HG03378 (cell line): Measurements from ENCODE around the gene CEMP1.

Experiments
- ATAC-seq: cut with Tn5 transposase; IDR thresholded peaks from one replicate; pipeline ENCODE4 v1.9.1; 2021; ENCODE audit warnings: mild to moderate bottlenecking, moderate library complexity; ENCODE audit not compliant: unreplicated experiment

Gene CEMP1

DNA sequence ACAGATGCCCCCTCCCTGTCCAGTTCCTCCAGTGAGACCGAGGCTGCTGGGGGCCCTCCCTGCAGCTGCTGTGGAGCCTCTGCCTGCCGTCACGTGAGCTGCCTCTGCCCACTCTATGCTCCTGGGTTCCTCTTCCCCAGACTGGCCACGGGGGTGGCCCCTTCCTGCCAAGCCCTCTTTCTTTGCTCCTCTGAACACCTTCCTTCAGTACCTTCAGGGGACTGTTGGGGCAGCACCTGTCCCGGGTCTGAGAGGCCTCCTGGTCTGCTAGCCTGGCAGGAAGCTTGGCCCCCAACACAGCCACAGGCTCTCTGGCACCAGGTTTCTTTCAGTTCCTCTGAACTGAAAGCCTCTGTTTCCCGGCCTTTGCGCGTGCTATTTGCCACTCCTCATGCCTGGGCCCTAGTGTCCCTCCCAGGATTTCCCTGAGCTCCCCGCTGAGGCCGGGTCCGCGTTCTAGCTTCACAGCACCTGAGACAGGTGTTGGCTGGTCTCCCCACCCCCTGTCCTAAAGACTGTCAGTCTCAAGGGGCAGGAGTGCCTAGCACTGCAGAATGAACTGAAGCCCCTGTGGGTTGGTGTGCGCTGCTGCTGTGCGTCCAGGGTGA lies 24.1 kb downstream of the CEMP1 start:
- peak; percentile 44 for ATAC-seq

GRCh38 chr16:2505695-2506094 lies 25.5 kb downstream of the CEMP1 start:
- no peak for ATAC-seq

DNA sequence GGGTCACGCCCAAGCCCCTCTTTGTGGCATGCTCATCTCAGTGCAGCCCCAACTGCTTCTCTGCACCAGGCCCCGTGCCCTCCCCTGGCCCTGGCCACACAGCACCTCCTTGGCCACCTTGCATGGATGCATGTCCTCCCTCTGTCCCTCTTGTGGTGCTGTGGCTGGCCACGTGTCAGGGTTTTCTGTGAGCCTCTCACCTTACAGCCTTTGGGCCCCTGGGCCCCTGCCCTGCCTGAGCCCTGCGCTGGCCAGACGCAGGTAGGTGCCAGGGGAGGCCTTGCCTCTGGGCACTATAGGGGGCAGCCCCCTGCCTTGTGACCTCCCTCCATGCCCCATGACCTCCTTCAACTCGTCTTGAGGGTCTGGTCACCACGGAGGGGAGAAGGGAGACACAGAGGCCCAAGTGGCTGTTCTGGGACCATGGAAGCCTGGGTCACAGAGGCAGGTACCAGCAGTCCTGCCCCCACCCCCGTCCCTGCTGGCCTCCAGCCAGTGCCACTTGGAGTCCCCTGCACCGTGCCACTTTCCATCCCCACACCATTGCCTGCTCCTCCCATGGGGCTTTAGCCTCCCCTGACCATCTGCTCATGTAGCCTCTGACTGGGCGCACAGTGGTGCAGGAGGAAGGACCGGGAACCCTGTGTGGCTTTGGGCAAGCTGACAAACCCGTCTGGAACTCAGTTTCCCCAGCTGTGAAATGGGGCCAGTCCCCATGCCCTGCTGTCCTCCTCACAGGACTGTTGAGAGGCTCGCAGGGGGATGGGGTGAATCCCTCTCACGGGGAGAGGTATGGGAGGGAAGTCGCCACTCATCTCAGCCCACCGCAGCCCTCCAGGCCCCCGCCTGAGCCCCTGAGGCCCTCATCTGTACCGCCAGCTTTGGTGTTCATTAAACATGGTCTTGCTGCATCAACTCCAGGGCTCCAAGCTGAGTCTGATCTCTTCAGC lies 29.0 kb downstream of the CEMP1 start:
- no peak for ATAC-seq

- ATAC-seq = no peak
Observed at GRCh38 chr16:2500918-2501750, 30.1 kb downstream of the CEMP1 start.

- ATAC-seq = no peak
Observed at GRCh38 chr16:2500430-2500917, 30.7 kb downstream of the CEMP1 start.

DNA sequence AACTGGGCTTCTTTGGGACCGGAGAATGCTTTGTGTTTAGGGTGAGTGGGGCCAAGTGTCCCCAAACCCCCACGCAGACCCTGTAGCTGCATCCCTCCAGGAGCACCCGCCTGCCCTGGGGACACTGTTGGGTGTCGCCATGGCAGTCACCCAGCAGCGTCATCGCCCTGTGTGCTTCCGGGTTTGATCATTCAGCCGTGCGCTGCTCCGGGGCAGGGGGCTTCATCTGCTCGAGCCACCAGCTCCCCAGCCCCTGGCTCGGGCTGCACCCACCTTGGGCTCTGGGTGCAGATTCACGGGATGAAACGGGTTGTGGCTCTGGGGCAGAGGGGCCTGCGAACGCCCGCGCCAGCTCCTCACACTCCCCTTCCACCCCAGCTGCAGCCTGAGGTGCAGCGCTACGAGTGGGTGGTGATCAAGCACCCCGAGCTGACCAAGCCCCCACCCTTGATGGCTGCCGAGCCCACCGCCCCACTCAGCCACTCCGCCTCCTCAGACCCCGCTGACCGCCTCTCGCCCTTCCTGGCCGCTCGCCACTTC lies 31.2 kb downstream of the CEMP1 start:
- no peak for ATAC-seq

DNA sequence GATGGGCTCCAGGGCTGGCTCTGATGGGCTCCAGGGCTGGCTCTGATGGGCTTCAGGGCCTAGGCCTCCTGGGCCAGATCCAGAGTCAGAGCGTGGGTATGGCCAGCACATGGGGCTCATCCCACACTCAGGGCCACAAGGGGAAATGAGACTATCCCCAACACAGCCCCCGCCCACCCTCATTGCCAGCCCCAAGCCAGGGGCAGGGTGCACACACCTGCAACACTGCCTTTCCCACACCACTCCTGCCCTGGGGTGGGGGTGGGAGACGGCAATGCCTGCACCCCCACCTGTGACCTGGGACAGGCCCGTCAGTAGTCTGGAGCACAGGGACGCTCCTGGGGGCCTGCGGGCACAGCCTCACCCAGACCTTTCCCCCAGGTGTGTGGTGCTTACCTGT lies 31.8 kb downstream of the CEMP1 start:
- ATAC-seq = no peak

DNA sequence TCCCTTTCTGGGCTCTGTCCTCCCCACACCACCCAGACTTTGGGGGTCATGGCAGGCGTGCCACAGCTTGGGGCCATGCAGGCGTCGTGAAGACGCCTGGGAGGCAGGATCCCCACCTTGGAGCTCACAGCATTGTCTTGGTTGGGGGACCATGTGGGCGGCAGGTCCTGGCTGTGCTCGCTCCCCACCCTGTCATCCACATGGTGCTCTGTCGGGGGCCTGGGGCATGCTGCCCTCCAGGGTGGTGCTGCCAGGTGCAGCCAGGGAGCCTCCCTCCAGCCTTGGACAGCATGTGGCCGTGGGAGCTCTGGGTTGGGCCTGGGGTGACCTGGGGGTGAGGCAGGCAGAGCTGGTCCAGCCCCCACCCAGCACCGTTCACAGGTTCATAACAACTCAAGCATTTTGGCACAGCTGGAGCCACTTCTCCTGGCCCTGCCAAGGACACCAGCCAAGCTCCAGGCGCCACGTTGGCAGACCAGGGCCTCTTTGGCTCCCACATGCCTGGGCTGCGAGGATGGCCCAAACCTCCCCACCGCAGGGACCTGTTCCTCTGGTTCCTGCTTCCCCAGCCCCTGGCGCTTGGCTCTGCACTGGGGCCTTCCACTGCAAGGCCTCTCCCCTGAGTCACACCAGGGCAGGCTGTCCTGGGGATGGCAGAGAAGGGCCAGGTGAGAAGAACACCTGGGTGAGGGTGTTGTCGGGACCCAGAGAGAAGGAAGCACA lies 32.5 kb downstream of the CEMP1 start:
- ATAC-seq = no peak

DNA sequence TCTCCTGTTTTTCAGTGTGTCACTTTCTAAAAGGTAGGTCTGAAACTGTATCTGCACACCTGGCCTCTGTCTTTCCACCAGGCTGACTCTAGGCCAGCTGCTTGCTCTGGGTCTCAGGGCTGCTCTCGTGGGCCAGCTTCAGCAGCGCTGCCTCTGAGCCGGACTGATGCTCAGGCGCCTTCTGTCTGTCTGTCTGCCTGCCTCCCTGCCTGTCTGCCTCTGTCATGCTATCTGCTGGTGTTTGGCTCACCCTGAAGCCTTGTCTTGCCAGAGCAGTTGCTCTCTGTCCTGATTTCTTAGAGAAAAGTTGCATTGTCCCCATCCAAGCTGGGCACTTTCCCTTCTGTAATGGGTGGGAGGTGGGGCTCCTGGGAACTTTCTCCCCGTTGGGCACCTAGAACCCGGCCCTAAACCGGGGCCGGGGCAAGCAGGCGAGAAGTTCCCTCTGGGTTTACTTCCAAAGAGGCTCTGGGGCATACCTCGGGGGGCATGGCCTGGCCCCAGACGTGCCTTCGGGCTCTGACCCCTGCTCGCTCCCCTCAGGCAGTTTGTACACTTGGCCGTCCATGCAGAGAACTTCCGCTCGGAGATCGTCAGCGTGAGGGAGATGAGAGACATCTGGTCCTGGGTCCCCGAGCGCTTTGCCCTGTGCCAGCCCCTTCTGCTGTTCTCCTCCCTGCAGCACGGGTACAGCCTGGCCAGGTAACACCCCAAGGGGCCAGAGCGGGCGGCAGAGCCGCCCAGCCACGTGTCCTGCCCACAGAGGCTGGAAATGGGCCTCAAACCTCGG lies 33.3 kb downstream of the CEMP1 start:
- ATAC-seq = no peak

DNA sequence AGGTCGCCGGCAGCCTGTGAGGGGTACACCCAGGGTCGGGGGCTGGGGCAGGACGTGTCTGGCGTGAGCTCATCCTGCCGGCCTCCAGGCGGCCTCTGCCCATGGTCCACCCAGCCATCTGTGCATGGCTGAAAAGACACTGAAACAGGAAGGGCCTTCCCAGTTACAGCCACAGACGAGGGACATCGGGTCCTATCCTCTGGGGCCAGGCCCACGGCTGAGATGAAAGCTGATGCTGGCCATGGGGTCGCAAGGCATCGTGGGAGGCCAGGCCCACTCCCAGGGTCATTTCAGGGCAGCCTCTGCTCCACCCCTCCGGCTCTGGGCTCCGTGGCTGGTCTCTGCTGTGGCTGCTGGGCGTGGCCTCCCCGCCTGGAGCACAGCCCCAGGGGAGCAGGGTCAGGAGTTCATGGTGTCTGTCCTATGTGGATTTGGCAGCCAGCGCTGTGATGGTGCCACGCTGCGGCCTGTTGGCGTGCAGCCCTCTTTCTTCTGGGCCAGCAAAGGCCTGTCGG lies 34.0 kb downstream of the CEMP1 start:
- no peak for ATAC-seq

- no peak for ATAC-seq
Observed at GRCh38 chr16:2496223-2497115, 34.7 kb downstream of the CEMP1 start.

- ATAC-seq = no peak
Observed at GRCh38 chr16:2495041-2495440, 36.2 kb downstream of the CEMP1 start.

DNA sequence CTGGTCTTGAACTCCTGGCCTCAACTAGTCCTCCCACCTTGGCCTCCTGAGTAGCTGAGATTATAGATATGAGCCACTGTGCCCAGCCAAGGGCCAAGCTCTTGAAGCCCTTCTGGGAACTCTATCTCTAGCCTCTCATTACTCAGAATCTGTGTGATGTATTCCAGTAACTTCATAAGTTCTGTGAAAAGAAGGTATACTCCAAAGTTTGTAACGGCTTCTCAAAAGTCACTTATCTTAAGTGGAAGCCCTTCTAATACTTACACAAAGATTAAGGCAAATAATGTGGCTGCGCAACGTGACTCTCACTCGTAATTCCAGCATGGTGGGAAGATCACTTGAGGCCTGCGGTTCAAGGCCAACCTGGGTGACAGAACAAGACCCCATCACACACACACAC lies 36.6 kb downstream of the CEMP1 start:
- no peak for ATAC-seq

DNA sequence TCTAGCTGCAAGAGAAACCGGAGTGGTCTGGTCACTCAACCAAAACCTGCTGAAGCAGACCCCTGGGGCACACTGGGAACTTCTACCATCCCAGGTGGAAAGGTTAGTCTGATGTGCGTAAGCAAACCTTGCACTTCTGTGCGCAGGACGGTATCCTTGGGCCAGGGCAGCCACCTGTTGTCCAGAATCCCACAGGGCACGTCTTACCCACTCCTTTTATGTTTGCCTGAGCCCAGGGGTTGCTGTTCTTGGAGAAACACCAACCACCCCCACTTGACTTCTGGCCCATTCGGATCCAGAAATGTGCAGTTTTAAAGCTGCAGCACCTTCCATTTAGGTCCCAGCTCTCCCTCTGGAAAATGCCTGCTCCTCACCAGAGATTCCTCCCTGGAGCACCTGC lies 37.6 kb downstream of the CEMP1 start:
- no peak for ATAC-seq

- ATAC-seq = no peak
Observed at GRCh38 chr16:2492292-2492691, 38.9 kb downstream of the CEMP1 start.

GRCh38 chr16:2490190-2491105 lies 40.8 kb downstream of the CEMP1 start:
- no peak for ATAC-seq

GRCh38 chr16:2489581-2489980 lies 41.6 kb downstream of the CEMP1 start:
- no peak for ATAC-seq
